HepG2 (cell line): ENCODE data around the gene NECTIN2. TPM values are rescaled to one million over a fixed set of nuclear protein-coding genes. Genes with fewer than 3 reads are reported as not detected.

ENCODE experiments used
- ATF1 ChIP-seq: IDR thresholded peaks from 2 replicates; pipeline ENCODE4 v1.6.1; 2016; ENCODE audit warnings: mild to moderate bottlenecking, control low read depth
- ATF7 ChIP-seq, 2 experiments: fragments of 450-650 bp in 1 of 2; sonication (generic) in 1 of 2; formaldehyde crosslinking in 1 of 2; IDR thresholded peaks; 2 replicates each; pipeline versions ENCODE4 v1.4.0 to v1.6.1; 2016 to 2020; ENCODE audit warnings: antibody characterized with exemption in 1 of 2, mild to moderate bottlenecking in 1 of 2, missing genetic modification reagents in 1 of 2
- EED ChIP-seq: sonication (generic); formaldehyde crosslinking; IDR thresholded peaks from 2 replicates; pipeline ENCODE4 v1.5.0; 2020; ENCODE audit warnings: mild to moderate bottlenecking, missing genetic modification reagents
- FOSL2 ChIP-seq: sonication (generic); formaldehyde crosslinking; IDR thresholded peaks from 2 replicates; pipeline ENCODE4 v1.4.0; 2020; ENCODE audit warnings: missing genetic modification reagents
- HDAC1 ChIP-seq: sonication (generic); formaldehyde crosslinking; IDR thresholded peaks from 2 replicates; pipeline ENCODE4 v1.5.1; 2020; ENCODE audit warnings: mild to moderate bottlenecking, missing genetic modification reagents
- MXI1 ChIP-seq: IDR thresholded peaks from 3 replicates; pipeline ENCODE4 v1.6.1; 2012; ENCODE audit warnings: low read depth, low read length, inconsistent platforms, borderline replicate concordance
- NFIC ChIP-seq: IDR thresholded peaks from 2 replicates; pipeline ENCODE4 v1.6.1; 2012; ENCODE audit warnings: mild to moderate bottlenecking, low read length, inconsistent platforms
- SIN3B ChIP-seq: fragments of 150-350 bp; IDR thresholded peaks from 2 replicates; pipeline ENCODE4 v1.6.1; 2014; ENCODE audit warnings: low read length
- SUZ12 ChIP-seq: fragments of 150-350 bp; IDR thresholded peaks from 2 replicates; pipeline ENCODE4 v1.6.1; 2014; ENCODE audit warnings: low read depth, low read length
- ZFX ChIP-seq: sonication (generic); formaldehyde crosslinking; IDR thresholded peaks from 2 replicates; pipeline ENCODE4 v1.4.0; 2020; ENCODE audit warnings: mild to moderate bottlenecking, low read depth, missing genetic modification reagents, moderate library complexity
- ZNF446 ChIP-seq: sonication (generic); formaldehyde crosslinking; IDR thresholded peaks from 2 replicates; pipeline ENCODE4 v1.5.0; 2020; ENCODE audit warnings: mild to moderate bottlenecking, missing genetic modification reagents
- ZNF451 ChIP-seq: sonication (generic); formaldehyde crosslinking; IDR thresholded peaks from 2 replicates; pipeline ENCODE4 v1.5.0; 2020; ENCODE audit warnings: mild to moderate bottlenecking, missing genetic modification reagents
- ZNF773 ChIP-seq: sonication (generic); formaldehyde crosslinking; IDR thresholded peaks from 2 replicates; pipeline ENCODE4 v1.4.0; 2020; ENCODE audit warnings: missing genetic modification reagents, borderline replicate concordance
- polyA plus RNA-seq, 8 experiments: library from polyadenylated mRNA; depleted of rRNA in 3 of 8; stranded (reverse) in 7 of 8; unstranded in 1 of 8; fragments of >200 nt; fragmentation: Illumina TruSeq in 4 of 8; extraction: Trizol in 4 of 8; gene quantifications; 2 replicates each; pipeline versions ENCODE4 v1.2.1 to v1.2.3, GENCODE V29; 2011 to 2016; ENCODE audit warnings: low read depth in 4 of 8, missing spikeins in 1 of 8, mixed read lengths in 1 of 8; ENCODE audit not compliant: insufficient read depth in 1 of 8
- total RNA-seq, 5 experiments: library from RNA; depleted of rRNA; stranded (reverse); fragments of >200 nt; fragmentation: Illumina TruSeq; extraction: Trizol; gene quantifications; 2 replicates each; pipeline ENCODE4 v1.2.3, GENCODE V29; 2016; ENCODE audit warnings: low read depth in 1 of 5
- TF ChIP-seq, protein P1 (sequence below): sonication (generic); formaldehyde crosslinking; IDR thresholded peaks from 2 replicates; pipeline ENCODE4 v1.5.0; 2020; ENCODE audit warnings: missing genetic modification reagents
- TF ChIP-seq, protein P2 (sequence below), 2 experiments: fragments of 450-650 bp in 1 of 2; sonication (generic) in 1 of 2; formaldehyde crosslinking in 1 of 2; IDR thresholded peaks; 2 replicates each; pipeline versions ENCODE4 v1.6.1 to v1.8.0; 2016 to 2022; ENCODE audit warnings: antibody characterized with exemption in 1 of 2, mild to moderate bottlenecking in 1 of 2, missing genetic modification reagents in 1 of 2
- TF ChIP-seq, protein P3 (sequence below): sonication (generic); formaldehyde crosslinking; IDR thresholded peaks from 2 replicates; pipeline ENCODE4 v1.8.1; 2023; ENCODE audit warnings: mild to moderate bottlenecking, missing genetic modification reagents
- TF ChIP-seq, protein P4 (sequence below): sonication (generic); formaldehyde crosslinking; IDR thresholded peaks from 2 replicates; pipeline ENCODE4 v1.4.0; 2020; ENCODE audit warnings: mild to moderate bottlenecking, missing genetic modification reagents

NECTIN2 gene
- total and polyA plus RNA-seq, 2 of the 13 experiments (the other 11 are each of a cell fraction or from before 2014, with no cell fraction given) = 75.4 to 114 TPM

DNA sequence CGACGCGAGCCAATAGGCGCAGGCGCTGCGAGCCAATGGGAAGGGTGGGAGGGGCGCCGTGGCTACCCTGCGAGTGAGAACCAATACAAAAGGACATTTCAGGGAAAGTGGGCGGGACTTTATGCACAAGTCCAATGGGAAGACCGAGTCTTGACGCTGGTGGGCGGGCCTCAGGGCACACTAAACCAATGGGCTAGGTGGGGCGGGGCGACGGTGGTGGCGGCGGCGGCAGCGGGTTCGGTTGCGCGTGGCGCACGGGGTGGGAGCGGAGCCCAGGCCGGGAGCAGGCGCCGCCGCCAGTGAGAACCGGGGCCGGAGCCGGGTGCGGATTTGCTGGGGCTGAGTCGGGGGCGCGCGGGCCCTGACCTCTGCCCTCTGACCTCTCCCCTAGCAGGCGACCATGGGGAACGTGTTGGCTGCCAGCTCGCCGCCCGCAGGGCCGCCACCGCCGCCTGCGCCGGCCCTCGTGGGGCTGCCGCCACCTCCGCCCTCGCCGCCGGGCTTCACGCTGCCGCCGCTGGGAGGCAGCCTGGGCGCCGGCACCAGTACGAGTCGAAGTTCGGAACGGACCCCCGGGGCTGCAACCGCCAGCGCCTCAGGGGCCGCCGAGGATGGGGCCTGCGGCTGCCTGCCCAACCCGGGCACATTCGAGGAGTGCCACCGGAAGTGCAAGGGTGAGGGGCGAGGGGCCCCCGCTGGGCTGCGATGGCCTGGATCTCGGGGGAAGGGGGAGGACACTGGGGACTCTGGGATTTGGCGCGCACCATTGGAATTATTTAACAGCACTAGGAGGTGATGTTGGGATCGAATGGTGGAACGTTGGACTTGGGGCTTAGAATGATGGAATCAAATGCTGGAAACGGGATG is 45.2 kb downstream of the NECTIN2 start, which contains the start of gene TOMM40 (continued):
- TF ChIP-seq, protein P1, sequence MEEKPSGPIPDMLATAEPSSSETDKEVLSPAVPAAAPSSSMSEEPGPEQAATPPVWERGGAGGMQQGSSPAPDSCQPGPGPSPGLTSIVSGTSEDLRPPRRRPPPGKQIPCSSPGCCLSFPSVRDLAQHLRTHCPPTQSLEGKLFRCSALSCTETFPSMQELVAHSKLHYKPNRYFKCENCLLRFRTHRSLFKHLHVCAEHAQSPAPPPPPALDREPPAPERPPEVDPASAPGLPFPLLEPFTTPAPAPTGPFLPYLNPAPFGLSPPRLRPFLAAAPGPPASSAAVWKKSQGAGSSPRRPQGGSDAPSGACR (CRISPR knock-in tag) = no peak; the same call in 1 of the 2 replicates
- TF ChIP-seq, protein P2, sequence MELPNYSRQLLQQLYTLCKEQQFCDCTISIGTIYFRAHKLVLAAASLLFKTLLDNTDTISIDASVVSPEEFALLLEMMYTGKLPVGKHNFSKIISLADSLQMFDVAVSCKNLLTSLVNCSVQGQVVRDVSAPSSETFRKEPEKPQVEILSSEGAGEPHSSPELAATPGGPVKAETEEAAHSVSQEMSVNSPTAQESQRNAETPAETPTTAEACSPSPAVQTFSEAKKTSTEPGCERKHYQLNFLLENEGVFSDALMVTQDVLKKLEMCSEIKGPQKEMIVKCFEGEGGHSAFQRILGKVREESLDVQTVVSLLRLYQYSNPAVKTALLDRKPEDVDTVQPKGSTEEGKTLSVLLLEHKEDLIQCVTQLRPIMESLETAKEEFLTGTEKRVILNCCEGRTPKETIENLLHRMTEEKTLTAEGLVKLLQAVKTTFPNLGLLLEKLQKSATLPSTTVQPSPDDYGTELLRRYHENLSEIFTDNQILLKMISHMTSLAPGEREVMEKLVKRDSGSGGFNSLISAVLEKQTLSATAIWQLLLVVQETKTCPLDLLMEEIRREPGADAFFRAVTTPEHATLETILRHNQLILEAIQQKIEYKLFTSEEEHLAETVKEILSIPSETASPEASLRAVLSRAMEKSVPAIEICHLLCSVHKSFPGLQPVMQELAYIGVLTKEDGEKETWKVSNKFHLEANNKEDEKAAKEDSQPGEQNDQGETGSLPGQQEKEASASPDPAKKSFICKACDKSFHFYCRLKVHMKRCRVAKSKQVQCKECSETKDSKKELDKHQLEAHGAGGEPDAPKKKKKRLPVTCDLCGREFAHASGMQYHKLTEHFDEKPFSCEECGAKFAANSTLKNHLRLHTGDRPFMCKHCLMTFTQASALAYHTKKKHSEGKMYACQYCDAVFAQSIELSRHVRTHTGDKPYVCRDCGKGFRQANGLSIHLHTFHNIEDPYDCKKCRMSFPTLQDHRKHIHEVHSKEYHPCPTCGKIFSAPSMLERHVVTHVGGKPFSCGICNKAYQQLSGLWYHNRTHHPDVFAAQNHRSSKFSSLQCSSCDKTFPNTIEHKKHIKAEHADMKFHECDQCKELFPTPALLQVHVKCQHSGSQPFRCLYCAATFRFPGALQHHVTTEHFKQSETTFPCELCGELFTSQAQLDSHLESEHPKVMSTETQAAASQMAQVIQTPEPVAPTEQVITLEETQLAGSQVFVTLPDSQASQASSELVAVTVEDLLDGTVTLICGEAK (IDR thresholded peaks at IDR 0.05) = no peak
- TF ChIP-seq, protein P2 (CRISPR knock-in tag; IDR thresholded peaks at IDR 0.05) = no peak
- TF ChIP-seq FOSL2 (CRISPR knock-in tag) (no peak; the same call in 1 of the 2 replicates), SIN3B (no peak), ATF1 (CRISPR knock-in tag) (no peak; the same call in 1 of the 2 replicates), HDAC1 (CRISPR knock-in tag) (peak; percentile 59), ZNF446 (CRISPR knock-in tag) (no peak), MXI1 (peak; percentile 95; the same call in 1 of the 3 replicates), EED (no peak), SUZ12 (no peak), ZFX (CRISPR knock-in tag) (peak; percentile 65), ZNF773 (CRISPR knock-in tag) (no peak), NFIC (no peak), ATF7 (IDR thresholded peaks at IDR 0.05) (no peak), ATF7 (CRISPR knock-in tag; IDR thresholded peaks at IDR 0.05) (no peak), ZNF451 (CRISPR knock-in tag) (no peak)
- TF ChIP-seq, protein P3, sequence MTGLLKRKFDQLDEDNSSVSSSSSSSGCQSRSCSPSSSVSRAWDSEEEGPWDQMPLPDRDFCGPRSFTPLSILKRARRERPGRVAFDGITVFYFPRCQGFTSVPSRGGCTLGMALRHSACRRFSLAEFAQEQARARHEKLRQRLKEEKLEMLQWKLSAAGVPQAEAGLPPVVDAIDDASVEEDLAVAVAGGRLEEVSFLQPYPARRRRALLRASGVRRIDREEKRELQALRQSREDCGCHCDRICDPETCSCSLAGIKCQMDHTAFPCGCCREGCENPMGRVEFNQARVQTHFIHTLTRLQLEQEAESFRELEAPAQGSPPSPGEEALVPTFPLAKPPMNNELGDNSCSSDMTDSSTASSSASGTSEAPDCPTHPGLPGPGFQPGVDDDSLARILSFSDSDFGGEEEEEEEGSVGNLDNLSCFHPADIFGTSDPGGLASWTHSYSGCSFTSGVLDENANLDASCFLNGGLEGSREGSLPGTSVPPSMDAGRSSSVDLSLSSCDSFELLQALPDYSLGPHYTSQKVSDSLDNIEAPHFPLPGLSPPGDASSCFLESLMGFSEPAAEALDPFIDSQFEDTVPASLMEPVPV = no peak
- TF ChIP-seq, protein P4, sequence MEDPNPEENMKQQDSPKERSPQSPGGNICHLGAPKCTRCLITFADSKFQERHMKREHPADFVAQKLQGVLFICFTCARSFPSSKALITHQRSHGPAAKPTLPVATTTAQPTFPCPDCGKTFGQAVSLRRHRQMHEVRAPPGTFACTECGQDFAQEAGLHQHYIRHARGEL (CRISPR knock-in tag) = no peak
